Fibroblast of lung (primary cell): ENCODE data around the gene PCSK5.

ENCODE experiments used
- CTCF ChIP-seq, 2 donors: IDR thresholded peaks in 1 of 2; conservative IDR thresholded peaks in 1 of 2; 1 replicate in 1 of 2; 2 replicates in 1 of 2; pipeline ENCODE4 v1.5.1; 2011 to 2012; ENCODE audit warnings: low read length in 2 of 2, control low read depth in 1 of 2, inconsistent platforms in 1 of 2, low read depth in 1 of 2, mild to moderate bottlenecking in 1 of 2
- EZH2 ChIP-seq: IDR thresholded peaks from 2 replicates; pipeline ENCODE4 v1.5.1; 2012; ENCODE audit warnings: low read length, control low read depth, mild to moderate bottlenecking; ENCODE audit errors: missing control alignments

GRCh38 chr9:75996726-75997125 is 106.3 kb downstream of the PCSK5 start:
- TF ChIP-seq CTCF (conservative IDR thresholded peaks at IDR 0.05 in 1 of 2, IDR thresholded peaks at IDR 0.05 in 1 of 2; ENCODE audit: low read depth in 1 of 2, low read length in 2 of 2) (no peak), EZH2 (no peak)
